ENCODE data around the gene SPRR2E.
"Not testable (repeated sequence)": the region's sequence is repeated elsewhere in the genome, so short reads cannot be mapped to it uniquely, and the experiment has no call there.

Gene SPRR2E

GRCh38 chr1:153122831-153123421 lies 28.6 kb upstream of the SPRR2E start:
- DNase-seq (ENCODE audit: extremely low read depth, low read depth): no peak
- TF ChIP-seq CTCF (IDR thresholded peaks at IDR 0.05; ENCODE audit: low read depth, low read length): no peak

DNA sequence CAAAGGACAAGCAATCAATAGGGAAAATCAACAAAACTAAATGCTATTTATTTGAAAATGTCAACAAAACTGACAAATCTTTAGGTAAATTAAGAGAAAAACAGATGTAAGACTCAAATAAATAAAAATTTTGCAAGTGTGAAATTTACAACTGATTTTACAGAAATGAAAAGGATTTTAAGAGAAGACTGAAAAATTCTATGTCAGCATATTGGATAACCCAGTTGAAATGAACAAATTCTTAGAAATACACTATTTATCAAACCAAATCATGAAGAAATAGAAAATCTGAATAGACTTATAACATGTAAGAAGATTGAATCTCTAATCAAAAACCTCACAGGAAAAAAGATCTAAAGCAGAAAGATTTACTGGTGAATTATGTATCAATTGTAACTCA lies 26.6 kb upstream of the SPRR2E start:
- no peak for DNase-seq (ENCODE audit: extremely low read depth, low read depth)
- no peak for TF ChIP-seq CTCF (IDR thresholded peaks at IDR 0.05; ENCODE audit: low read depth, low read length)

GRCh38 chr1:153119491-153119971 lies 25.2 kb upstream of the SPRR2E start:
- TF ChIP-seq CTCF (IDR thresholded peaks at IDR 0.05; ENCODE audit: low read depth, low read length): no peak
- DNase-seq (ENCODE audit: extremely low read depth, low read depth): no peak

GRCh38 chr1:153115264-153115663 lies 20.9 kb upstream of the SPRR2E start:
- DNase-seq (ENCODE audit: extremely low read depth, low read depth): not testable (repeated sequence)

GRCh38 chr1:153113416-153113815 lies 19.1 kb upstream of the SPRR2E start, which contains the start of gene SPRR2F:
Gene SPRR2F (minus strand): TSS chr1:153113516. CDS start chr1:153112733, 783 bp downstream.
- DNase-seq (ENCODE audit: extremely low read depth, low read depth): no peak
- no peak for TF ChIP-seq CTCF (IDR thresholded peaks at IDR 0.05; ENCODE audit: low read depth, low read length)

DNA sequence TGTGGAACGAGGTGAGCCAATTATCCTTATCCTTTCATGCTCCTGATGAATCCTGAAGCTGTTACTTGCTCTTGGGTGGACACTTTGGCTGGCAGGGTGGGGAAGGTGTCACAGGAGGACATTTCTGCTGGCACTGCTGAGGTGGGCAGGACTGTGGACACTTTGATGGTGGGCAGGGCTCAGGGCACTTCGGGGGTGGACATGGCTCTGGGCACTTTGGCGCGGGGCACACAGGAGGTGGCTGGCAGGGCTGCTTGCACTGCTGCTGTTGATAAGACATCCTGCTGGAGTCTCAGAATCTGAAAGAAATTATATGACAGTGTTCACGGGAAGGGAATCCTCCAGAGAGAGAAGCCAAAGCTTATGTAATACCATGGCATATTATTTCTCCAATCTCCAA lies 18.1 kb upstream of the SPRR2E start:
- DNase-seq (ENCODE audit: extremely low read depth, low read depth): not testable (repeated sequence)

DNA sequence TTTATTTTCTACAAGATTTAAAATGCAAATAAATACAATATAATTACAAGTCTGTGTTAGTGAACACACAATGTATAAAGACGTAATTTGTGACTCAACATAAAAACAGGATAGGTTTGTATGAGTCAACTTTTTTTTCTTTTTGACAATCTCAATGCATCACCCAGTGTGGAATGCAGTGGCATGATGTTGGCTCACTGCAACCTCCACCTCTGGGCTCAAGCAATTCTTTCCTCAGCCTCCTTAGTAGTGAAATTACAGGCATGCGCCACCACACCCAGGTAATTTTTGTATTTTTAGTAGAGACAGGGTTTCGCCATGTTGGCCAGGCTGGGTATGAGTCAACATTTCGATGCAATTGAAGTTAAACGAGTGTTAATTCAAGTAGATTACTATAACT lies 5.9 kb upstream of the SPRR2E start:
- TF ChIP-seq CTCF (IDR thresholded peaks at IDR 0.05; ENCODE audit: low read depth, low read length): no peak
- no peak for DNase-seq (ENCODE audit: extremely low read depth, low read depth)

- no peak for DNase-seq (ENCODE audit: extremely low read depth, low read depth)
These were observed 5.2 kb upstream of the SPRR2E start for GRCh38 chr1:153099461-153100045.

More at GRCh38 chr1:153099461-153100045, 5.2 kb upstream of the SPRR2E start:
- no peak for TF ChIP-seq CTCF (IDR thresholded peaks at IDR 0.05; ENCODE audit: low read depth, low read length)
